Posterior vena cava (tissue), 2 donors: Measurements from ENCODE around the gene NLRP10. TPM values are rescaled to one million over a fixed set of nuclear protein-coding genes. Genes with fewer than 3 reads are reported as not detected.

Source experiments
- DNase-seq: peaks from one replicate; pipeline ENCODE4 v3.0.0-alpha.2; 2020; ENCODE audit warnings: low spot score
- intact Hi-C, 2 donors: fragments of 100-400 bp; cut with DNase I; formaldehyde crosslinking; loops; one replicate each; pipeline versions ENCODE4 v1.14.1 to v1.14.2; 2022 to 2023
- total RNA-seq, 2 donors: library from RNA; stranded (reverse); fragmentation: NEBNext Ultra II Directional; extraction: Animal tissue kit (Norgen Biotek cat#: 25700); gene quantifications; one replicate each; pipeline ENCODE4 v1.2.1, GENCODE V29; 2021
- donor health status: DM: yes; HTN: yes; CAD: no.
- donor health status: DM: yes; HTN: yes; CAD: no.

NLRP10 gene
- total RNA-seq, 2 donors from 2014 or later = not detected

GRCh38 chr11:7982582-7983119, 17.4 kb upstream of the NLRP10 start:
- intact Hi-C loops = loop anchor here in 1 of 2 donors (10.0 kb wide), 1 partner anchor 88 kb away; no protein-coding TSS in a partner anchor
- DNase-seq = no peak

- intact Hi-C loops = loop anchor here in 1 of 2 donors (10.0 kb wide), 1 partner anchor 87 kb away; no protein-coding TSS in a partner anchor
- DNase-seq = no peak
Observed at GRCh38 chr11:7981619-7982157, 16.4 kb upstream of the NLRP10 start.

GRCh38 chr11:7977232-7977917, 12.1 kb upstream of the NLRP10 start:
- intact Hi-C loops = no loop called here

GRCh38 chr11:7974668-7975067, 9.4 kb upstream of the NLRP10 start:
- intact Hi-C loops = no loop called here
- no peak for DNase-seq

More at GRCh38 chr11:7977232-7977917, 12.1 kb upstream of the NLRP10 start:
- DNase-seq = no peak

GRCh38 chr11:7973011-7973410, 7.8 kb upstream of the NLRP10 start:
- DNase-seq = no peak
- intact Hi-C loops = no loop called here

- intact Hi-C loops = no loop called here
- no peak for DNase-seq
Observed at GRCh38 chr11:7971846-7972245, 6.6 kb upstream of the NLRP10 start.

- intact Hi-C loops = no loop called here
- no peak for DNase-seq
Observed at GRCh38 chr11:7969756-7970646, 4.8 kb upstream of the NLRP10 start.

GRCh38 chr11:7968686-7969085, 3.4 kb upstream of the NLRP10 start:
- intact Hi-C loops = no loop called here
- no peak for DNase-seq

GRCh38 chr11:7967826-7968225, 2.6 kb upstream of the NLRP10 start:
- no peak for DNase-seq
- intact Hi-C loops = no loop called here

GRCh38 chr11:7967097-7967496, 1.9 kb upstream of the NLRP10 start:
- intact Hi-C loops = no loop called here
- no peak for DNase-seq

- no peak for DNase-seq
- intact Hi-C loops = no loop called here
Observed at GRCh38 chr11:7964873-7965272, 374 bp downstream of the NLRP10 start.

GRCh38 chr11:7964261-7964660, 986 bp downstream of the NLRP10 start:
- intact Hi-C loops = no loop called here
- no peak for DNase-seq

GRCh38 chr11:7955191-7955590, 10.1 kb downstream of the NLRP10 start:
- intact Hi-C loops = no loop called here
- DNase-seq = no peak

- DNase-seq = no peak
- intact Hi-C loops = no loop called here
Observed at GRCh38 chr11:7949934-7950333, 15.3 kb downstream of the NLRP10 start.

- DNase-seq = no peak
Observed at GRCh38 chr11:7944123-7944522, 21.1 kb downstream of the NLRP10 start.

GRCh38 chr11:7941608-7942007, 23.6 kb downstream of the NLRP10 start, which contains the start of gene OR10A3:
Gene OR10A3 (minus strand): TSS chr11:7941708. CDS start chr11:7939520, 2,188 bp downstream.
- intact Hi-C loops = no loop called here
- DNase-seq = no peak

More at GRCh38 chr11:7944123-7944522, 21.1 kb downstream of the NLRP10 start:
- intact Hi-C loops = no loop called here

- intact Hi-C loops = no loop called here
- DNase-seq = no peak
Observed at GRCh38 chr11:7941146-7941545, 24.1 kb downstream of the NLRP10 start.

GRCh38 chr11:7936615-7937014, 28.6 kb downstream of the NLRP10 start:
- intact Hi-C loops = no loop called here
- no peak for DNase-seq

GRCh38 chr11:7931168-7931567, 34.1 kb downstream of the NLRP10 start, which contains the start of gene OR10A6:
Gene OR10A6 (minus strand): TSS chr11:7931268. CDS start chr11:7928662, 2,606 bp downstream.
- no peak for DNase-seq
- intact Hi-C loops = no loop called here

GRCh38 chr11:7927635-7928034, 37.6 kb downstream of the NLRP10 start:
- intact Hi-C loops = no loop called here

More at GRCh38 chr11:7927635-7928034, 37.6 kb downstream of the NLRP10 start:
- no peak for DNase-seq
